H1 (cell line): ENCODE measurements around the gene WNT3A. TPM values are rescaled to one million over a fixed set of nuclear protein-coding genes. Genes with fewer than 3 reads are reported as not detected.

Experiments
- PHF8 ChIP-seq: fragments of 200-600 bp; sonication (generic); conservative IDR thresholded peaks from 2 replicates; pipeline ENCODE4 v1.7.1; 2012; ENCODE audit warnings: low read depth, mild to moderate bottlenecking, inconsistent platforms, low read length, moderate library complexity
- polyA plus RNA-seq, 7 experiments: library from polyadenylated mRNA; depleted of rRNA in 3 of 7; stranded (reverse) in 5 of 7; unstranded in 2 of 7; fragments of >200 nt in 5 of 7; fragments of 200-250 nt in 2 of 7; gene quantifications; 1 replicate in 5 of 7; 2 replicates in 1 of 7; 4 replicates in 1 of 7; pipeline versions ENCODE4 v1.2.1 to v1.2.3, GENCODE V29; 2011 to 2013; ENCODE audit warnings: missing spikeins in 2 of 7, mixed read lengths in 2 of 7
- total RNA-seq: library from RNA; stranded (reverse); fragmentation: NEBNext Ultra II Directional; extraction: Animal tissue kit (Norgen Biotek cat#: 25700); gene quantifications from 2 replicates; pipeline ENCODE4 v1.2.1, GENCODE V29; 2021

Gene WNT3A
- total and polyA plus RNA-seq, 2 of the 8 experiments (the other 6 are each of a cell fraction or from before 2014, with no cell fraction given), result 0.08 to 0.19 TPM

DNA sequence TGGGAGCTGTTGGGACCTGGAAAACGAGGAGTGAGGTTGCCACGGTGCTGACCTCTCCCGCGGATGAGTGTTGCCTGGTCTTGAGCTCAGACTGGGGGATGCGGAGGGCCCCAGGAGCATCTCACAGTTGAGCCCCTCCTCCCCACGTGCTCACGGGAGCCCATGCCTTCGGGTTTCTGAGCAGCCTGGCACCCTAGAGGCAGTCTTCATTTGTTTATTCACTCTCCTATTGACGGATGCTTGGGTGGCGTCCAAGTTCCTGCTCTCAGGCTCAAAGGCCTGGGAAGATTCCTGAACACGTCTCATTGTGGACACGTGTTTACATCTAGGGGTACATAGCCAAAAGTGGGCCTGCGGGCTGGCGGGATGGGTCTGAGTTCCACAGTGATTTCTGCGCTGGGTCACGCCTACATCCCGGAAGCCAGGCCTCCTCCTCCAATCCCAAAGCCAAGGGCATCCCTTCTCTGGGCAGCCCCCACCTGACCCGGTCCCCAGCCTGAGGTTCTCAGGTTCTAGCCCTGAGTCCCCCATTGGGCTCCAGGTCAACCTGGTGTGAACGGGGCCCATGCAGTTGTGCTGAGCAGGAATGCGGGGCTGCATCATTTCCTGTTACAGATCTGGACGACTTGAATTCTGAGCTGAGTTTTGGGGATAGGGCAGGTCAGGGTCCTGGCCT is 14.7 kb downstream of the WNT3A start (continued):
- no peak for TF ChIP-seq PHF8
